Measurements from ENCODE around the gene ABCG4. TPM values are rescaled to one million over a fixed set of nuclear protein-coding genes. Genes with fewer than 3 reads are reported as not detected.

Gene ABCG4
- total RNA-seq, 1 experiment from 2014 or later = 1.9 TPM

GRCh38 chr11:119107538-119108145, 41.2 kb upstream of the ABCG4 start:
- no peaks in the 10 kb centered on the region for H3K27me3 ChIP-seq (ENCODE audit: insufficient read depth, low read length)
- ATAC-seq = peak; percentile 21
- BruUV-seq (replicated peaks) = no TSS peak
- peak overlapping the region; percentile 72 to 85 for H3K4me3 ChIP-seq (replicated peaks in 1 of 2; ENCODE audit: low read depth in 1 of 2, low read length in 2 of 2)
- H3K4me1 ChIP-seq (ENCODE audit: control insufficient read depth in 1 of 2, insufficient read depth in 2 of 2, low read length in 2 of 2) = peaks cover 32 to 38% of the 10 kb centered on the region in 2 experiments
- H4K20me1 ChIP-seq (ENCODE audit: insufficient read depth) = no peaks in the 10 kb centered on the region
- DNase-seq (ENCODE audit: low read depth, low spot score) = no peak
- ChIA-PET POLR2A (interaction anchor here (0.5 to 3.5 kb wide), 4 partner anchors 12 to 90 kb away, joined by 3 to 23 read pairs (median 6); partner anchors contain the start of gene HINFP), CTCF (interaction anchor here (1.0 kb wide), 1 partner anchor 89 kb away, joined by 3 read pairs; no protein-coding TSS in a partner anchor), RAD21 (ENCODE audit: low non-redundant PET in 1 of 2, low total read pairs in 2 of 2, uncharacterized antibody in 2 of 2, unreplicated experiment in 2 of 2) (no interaction called here)
- H3K36me3 ChIP-seq (ENCODE audit: control insufficient read depth in 1 of 2, insufficient read depth in 2 of 2, low read length in 2 of 2) = peaks cover 0 to 9% of the 10 kb centered on the region in 2 experiments; a peak in 2 of 4 replicates
- H3K27ac ChIP-seq (ENCODE audit: low read depth, low read length) = peak overlapping the region; percentile 75
- H3K9me2 ChIP-seq (ENCODE audit: insufficient read depth) = no peaks in the 10 kb centered on the region
- H3K9me3 ChIP-seq (ENCODE audit: control insufficient read depth in 1 of 2, insufficient read depth in 1 of 2, low read depth in 1 of 2, low read length in 2 of 2) = no peaks in the 10 kb centered on the region
- H2AFZ ChIP-seq (ENCODE audit: low read depth, low read length, poor library complexity, severe bottlenecking) = no peak overlapping the region
- peak overlapping the region; percentile 97 for H3K4me2 ChIP-seq (ENCODE audit: low read length)
- peaks cover 6% of the 10 kb centered on the region; the same call in 1 of the 2 replicates for H3K79me2 ChIP-seq (ENCODE audit: insufficient read depth, low read length)
- intact Hi-C loops (cut with micrococcal nuclease) = loop anchor here (10.0 kb wide), 1 partner anchor 187 kb away; no protein-coding TSS in a partner anchor
- peak overlapping the region; percentile 84 for H3K9ac ChIP-seq (ENCODE audit: low read length)
- TF ChIP-seq ZFX (IDR thresholded peaks at IDR 0.05) (peak; percentile 55; the same call in 1 of the 2 replicates), RAD21 (IDR thresholded peaks at IDR 0.05; ENCODE audit: low read depth) (no peak)

DNA sequence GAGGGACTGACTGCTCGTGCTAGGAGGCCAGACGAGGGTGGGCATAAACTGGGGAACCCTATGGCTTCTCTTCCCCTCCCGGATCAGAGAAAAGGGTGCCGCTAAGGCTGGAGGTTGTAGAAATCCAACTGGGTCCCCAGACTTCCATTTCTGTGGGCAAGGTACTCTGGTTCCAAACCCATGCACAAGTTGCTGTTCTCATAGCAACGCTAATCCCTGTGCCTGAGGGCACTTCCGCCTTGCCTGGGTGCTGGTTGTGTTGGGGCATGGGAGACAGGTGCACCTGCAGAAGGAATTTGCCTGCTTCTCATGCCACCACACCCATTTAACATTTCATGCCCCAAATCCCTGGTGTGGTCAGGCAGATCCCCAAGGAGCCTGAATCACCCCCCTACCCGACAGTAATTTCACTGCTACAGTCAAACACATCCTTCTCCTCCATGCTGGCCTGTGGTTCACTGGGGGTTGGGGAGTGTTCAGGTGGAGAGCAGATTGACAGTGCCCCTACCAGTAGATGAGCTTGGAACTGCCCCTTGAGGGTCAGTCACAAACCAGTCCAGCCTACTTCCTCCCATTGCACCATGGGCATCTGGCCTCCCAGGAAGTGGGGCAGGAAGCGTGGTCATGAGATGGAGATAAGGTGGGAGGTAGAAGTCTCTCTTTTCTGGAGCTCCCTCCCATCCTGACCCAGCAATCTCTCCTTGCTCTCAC, 40.6 kb upstream of the ABCG4 start:
- Histone ChIP-seq H2AFZ (ENCODE audit: low read depth, low read length, poor library complexity, severe bottlenecking) (no peak overlapping the region), H3K9ac (ENCODE audit: low read length) (peak overlapping the region; percentile 84), H3K4me1 (ENCODE audit: control insufficient read depth in 1 of 2, insufficient read depth in 2 of 2, low read length in 2 of 2) (peaks cover 28 to 38% of the 10 kb centered on the region in 2 experiments), H3K27me3 (ENCODE audit: insufficient read depth, low read length) (no peaks in the 10 kb centered on the region), H3K79me2 (ENCODE audit: insufficient read depth, low read length) (peaks cover 6% of the 10 kb centered on the region; the same call in 1 of the 2 replicates), H3K4me3 (replicated peaks in 1 of 2; ENCODE audit: low read depth in 1 of 2, low read length in 2 of 2) (peak overlapping the region; percentile 72 to 85), H3K9me3 (ENCODE audit: control insufficient read depth in 1 of 2, insufficient read depth in 1 of 2, low read depth in 1 of 2, low read length in 2 of 2) (no peaks in the 10 kb centered on the region), H3K36me3 (ENCODE audit: control insufficient read depth in 1 of 2, insufficient read depth in 2 of 2, low read length in 2 of 2) (peaks cover 0 to 12% of the 10 kb centered on the region in 2 experiments; a peak in 2 of 4 replicates), H3K4me2 (ENCODE audit: low read length) (peak overlapping the region; percentile 97), H4K20me1 (ENCODE audit: insufficient read depth) (no peaks in the 10 kb centered on the region), H3K27ac (ENCODE audit: low read depth, low read length) (peak overlapping the region; percentile 75), H3K9me2 (ENCODE audit: insufficient read depth) (no peaks in the 10 kb centered on the region)
- CTCF ChIA-PET = no interaction called here
- POLR2A ChIA-PET = interaction anchor here (1.8 to 3.5 kb wide), 2 partner anchors 12 to 13 kb away, joined by 14 to 23 read pairs; partner anchors contain the start of gene HINFP
- RAD21 ChIA-PET (ENCODE audit: low non-redundant PET in 1 of 2, low total read pairs in 2 of 2, uncharacterized antibody in 2 of 2, unreplicated experiment in 2 of 2) = no interaction called here
- TF ChIP-seq RAD21 (IDR thresholded peaks at IDR 0.05; ENCODE audit: low read depth) = no peak
- TF ChIP-seq POLR2AphosphoS5 (IDR thresholded peaks at IDR 0.05; ENCODE audit: low read depth, low read length) = peak; percentile 37; the same call in 1 of the 2 replicates
- BruUV-seq (replicated peaks) = no TSS peak
- DNase-seq (ENCODE audit: low read depth, low spot score) (no peak), ATAC-seq (peak; percentile 35)
- intact Hi-C loops (cut with micrococcal nuclease) = loop anchor here (10.0 kb wide), 1 partner anchor 186 kb away; no protein-coding TSS in a partner anchor
